Fibroblast of lung (primary cell): Measurements from ENCODE around the gene GDI1.

Source experiments
- EZH2 ChIP-seq: IDR thresholded peaks from 2 replicates; pipeline ENCODE4 v1.5.1; 2012; ENCODE audit warnings: low read length, control low read depth, mild to moderate bottlenecking; ENCODE audit errors: missing control alignments
- TF ChIP-seq, protein P1 (sequence below), 2 donors: IDR thresholded peaks in 1 of 2; conservative IDR thresholded peaks in 1 of 2; 1 replicate in 1 of 2; 2 replicates in 1 of 2; pipeline ENCODE4 v1.5.1; 2011 to 2012; ENCODE audit warnings: low read length in 2 of 2, control low read depth in 1 of 2, inconsistent platforms in 1 of 2, low read depth in 1 of 2, mild to moderate bottlenecking in 1 of 2

DNA sequence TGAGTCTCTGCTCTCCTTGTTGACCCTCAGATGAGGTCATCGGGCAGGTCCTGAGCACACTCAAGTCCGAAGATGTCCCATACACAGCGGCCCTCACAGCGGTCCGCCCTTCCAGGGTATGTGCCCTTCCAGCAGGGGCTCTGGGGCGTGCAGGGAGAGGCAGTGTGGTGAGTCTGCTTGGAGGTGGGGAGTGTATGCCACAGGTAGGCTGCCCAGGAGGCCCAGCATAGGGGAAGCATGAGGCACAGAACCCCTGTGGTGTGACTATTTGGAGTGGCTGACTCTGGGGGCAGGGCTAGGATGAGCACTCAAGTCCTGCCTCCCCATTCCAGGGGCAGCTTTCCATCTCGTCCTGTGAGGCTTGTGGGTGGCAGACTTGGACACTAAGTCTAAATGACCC lies 3.3 kb upstream of the GDI1 start:
- TF ChIP-seq, protein P1, sequence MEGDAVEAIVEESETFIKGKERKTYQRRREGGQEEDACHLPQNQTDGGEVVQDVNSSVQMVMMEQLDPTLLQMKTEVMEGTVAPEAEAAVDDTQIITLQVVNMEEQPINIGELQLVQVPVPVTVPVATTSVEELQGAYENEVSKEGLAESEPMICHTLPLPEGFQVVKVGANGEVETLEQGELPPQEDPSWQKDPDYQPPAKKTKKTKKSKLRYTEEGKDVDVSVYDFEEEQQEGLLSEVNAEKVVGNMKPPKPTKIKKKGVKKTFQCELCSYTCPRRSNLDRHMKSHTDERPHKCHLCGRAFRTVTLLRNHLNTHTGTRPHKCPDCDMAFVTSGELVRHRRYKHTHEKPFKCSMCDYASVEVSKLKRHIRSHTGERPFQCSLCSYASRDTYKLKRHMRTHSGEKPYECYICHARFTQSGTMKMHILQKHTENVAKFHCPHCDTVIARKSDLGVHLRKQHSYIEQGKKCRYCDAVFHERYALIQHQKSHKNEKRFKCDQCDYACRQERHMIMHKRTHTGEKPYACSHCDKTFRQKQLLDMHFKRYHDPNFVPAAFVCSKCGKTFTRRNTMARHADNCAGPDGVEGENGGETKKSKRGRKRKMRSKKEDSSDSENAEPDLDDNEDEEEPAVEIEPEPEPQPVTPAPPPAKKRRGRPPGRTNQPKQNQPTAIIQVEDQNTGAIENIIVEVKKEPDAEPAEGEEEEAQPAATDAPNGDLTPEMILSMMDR (conservative IDR thresholded peaks at IDR 0.05 in 1 of 2, IDR thresholded peaks at IDR 0.05 in 1 of 2; ENCODE audit: low read depth in 1 of 2, low read length in 2 of 2) = no peak
- TF ChIP-seq EZH2 = no peak
